ENCODE measurements around the gene DTNA.

The DTNA gene

GRCh38 chr18:34871435-34871834 lies 161.3 kb downstream of the DTNA start:
- no peaks in the 10 kb centered on the region for H3K4me1 ChIP-seq (ENCODE audit: control insufficient read depth, low read length)
- TF ChIP-seq CTCF (IDR thresholded peaks at IDR 0.05; ENCODE audit: low read depth, low read length, poor library complexity, severe bottlenecking) (no peak), EZH2phosphoT487 (IDR thresholded peaks at IDR 0.05; ENCODE audit: borderline replicate concordance, low read length) (no peak)
- H3K27ac ChIP-seq (ENCODE audit: low read depth, low read length), result no peak overlapping the region
- no peak overlapping the region for H3K4me2 ChIP-seq (ENCODE audit: low read length)
- no peaks in the 10 kb centered on the region for H3K9me3 ChIP-seq (ENCODE audit: control insufficient read depth, insufficient read depth, low read length)
- no peaks in the 10 kb centered on the region for H4K20me1 ChIP-seq (ENCODE audit: control insufficient read depth, insufficient read depth, low read depth, low read length)
- no peaks in the 10 kb centered on the region for H3K36me3 ChIP-seq (ENCODE audit: control insufficient read depth, low read length)
- no peaks in the 10 kb centered on the region for H3K79me2 ChIP-seq (ENCODE audit: control insufficient read depth, low read length)
- H3F3A ChIP-seq (ENCODE audit: control insufficient read depth, insufficient read depth), result no peaks in the 10 kb centered on the region
- H3K27me3 ChIP-seq (ENCODE audit: control insufficient read depth, low read length), result 0 out of 2 replicates have a peak, but pooled peaks cover 3% of the 10 kb centered on the region
- H3K9me2 ChIP-seq (replicated peaks; ENCODE audit: control insufficient read depth, low read length), result no peaks in the 10 kb centered on the region
- no peak overlapping the region for H3K4me3 ChIP-seq (ENCODE audit: low read length)

GRCh38 chr18:34872066-34872465 lies 162.0 kb downstream of the DTNA start:
- Histone ChIP-seq H3K9me2 (replicated peaks; ENCODE audit: control insufficient read depth, low read length) (no peaks in the 10 kb centered on the region), H3K9me3 (ENCODE audit: control insufficient read depth, insufficient read depth, low read length) (no peaks in the 10 kb centered on the region), H3K27ac (ENCODE audit: low read depth, low read length) (no peak overlapping the region), H3F3A (ENCODE audit: control insufficient read depth, insufficient read depth) (no peaks in the 10 kb centered on the region), H3K79me2 (ENCODE audit: control insufficient read depth, low read length) (no peaks in the 10 kb centered on the region), H3K4me3 (ENCODE audit: low read length) (no peak overlapping the region), H3K4me2 (ENCODE audit: low read length) (no peak overlapping the region), H3K36me3 (ENCODE audit: control insufficient read depth, low read length) (no peaks in the 10 kb centered on the region), H3K4me1 (ENCODE audit: control insufficient read depth, low read length) (no peaks in the 10 kb centered on the region), H3K27me3 (ENCODE audit: control insufficient read depth, low read length) (0 out of 2 replicates have a peak, but pooled peaks cover 3% of the 10 kb centered on the region), H4K20me1 (ENCODE audit: control insufficient read depth, insufficient read depth, low read depth, low read length) (no peaks in the 10 kb centered on the region)
- TF ChIP-seq CTCF (IDR thresholded peaks at IDR 0.05; ENCODE audit: low read depth, low read length, poor library complexity, severe bottlenecking) (no peak), EZH2phosphoT487 (IDR thresholded peaks at IDR 0.05; ENCODE audit: borderline replicate concordance, low read length) (no peak)

GRCh38 chr18:34873986-34874580 lies 164.0 kb downstream of the DTNA start:
- Histone ChIP-seq H3K9me2 (replicated peaks; ENCODE audit: control insufficient read depth, low read length) (no peaks in the 10 kb centered on the region), H3K9me3 (ENCODE audit: control insufficient read depth, insufficient read depth, low read length) (no peaks in the 10 kb centered on the region), H3K4me1 (ENCODE audit: control insufficient read depth, low read length) (no peaks in the 10 kb centered on the region), H3K27ac (ENCODE audit: low read depth, low read length) (no peak overlapping the region), H4K20me1 (ENCODE audit: control insufficient read depth, insufficient read depth, low read depth, low read length) (no peaks in the 10 kb centered on the region), H3K4me3 (ENCODE audit: low read length) (no peak overlapping the region), H3K79me2 (ENCODE audit: control insufficient read depth, low read length) (no peaks in the 10 kb centered on the region), H3F3A (ENCODE audit: control insufficient read depth, insufficient read depth) (no peaks in the 10 kb centered on the region), H3K4me2 (ENCODE audit: low read length) (no peak overlapping the region), H3K27me3 (ENCODE audit: control insufficient read depth, low read length) (0 out of 2 replicates have a peak, but pooled peaks cover 6% of the 10 kb centered on the region), H3K36me3 (ENCODE audit: control insufficient read depth, low read length) (no peaks in the 10 kb centered on the region)
- no peak for TF ChIP-seq CTCF (IDR thresholded peaks at IDR 0.05; ENCODE audit: low read depth, low read length, poor library complexity, severe bottlenecking)
- TF ChIP-seq EZH2phosphoT487 (IDR thresholded peaks at IDR 0.05; ENCODE audit: borderline replicate concordance, low read length), result no peak

All from DOHH2 (cell line).